ENCODE results near the gene STK17A. TPM values are rescaled to one million over a fixed set of nuclear protein-coding genes. Genes with fewer than 3 reads are reported as not detected.

Gene STK17A
- total and polyA plus RNA-seq, 2 of the 8 experiments (the other 6 are each of a cell fraction or from before 2014, with no cell fraction given) = 2.2 to 12.2 TPM

GRCh38 chr7:43562383-43562782, 20.5 kb upstream of the STK17A start:
- FAIRE-seq (no peak), DNase-seq (ENCODE audit: low read depth in 1 of 2, low spot score in 2 of 2) (no peak)
- H2BK15ac ChIP-seq (ENCODE audit: low read length) = no peak overlapping the region
- ChIA-PET CTCF (ENCODE audit: partially characterized antibody) (interaction anchor here (1.2 to 3.9 kb wide), 3 partner anchors 20 to 156 kb away, joined by 3 to 17 read pairs (median 3); partner anchors contain the start of gene STK17A), POLR2A (ENCODE audit: partially characterized antibody) (no interaction called here)
- H3K79me1 ChIP-seq (ENCODE audit: low read depth, low read length) = no peaks in the 10 kb centered on the region
- H2BK20ac ChIP-seq (ENCODE audit: low read length) = no peak overlapping the region
- H3K27me3 ChIP-seq (replicated peaks in 1 of 4; ENCODE audit: control insufficient read depth in 3 of 4, extremely low read depth in 1 of 4, insufficient read depth in 3 of 4, low read length in 3 of 4) = no peaks in the 10 kb centered on the region
- H4K91ac ChIP-seq (replicated peaks; ENCODE audit: insufficient read length, low read length) = no peak overlapping the region
- no peaks in the 10 kb centered on the region for H3K79me2 ChIP-seq (ENCODE audit: control insufficient read depth in 1 of 2, insufficient read depth in 2 of 2, low read length in 2 of 2)
- no peak overlapping the region for H3K27ac ChIP-seq (ENCODE audit: low read depth, low read length)
- H3K9ac ChIP-seq (replicated peaks in 1 of 4; ENCODE audit: extremely low read depth in 1 of 4, low read depth in 3 of 4, low read length in 3 of 4) = no peak overlapping the region
- no peaks in the 10 kb centered on the region for H4K20me1 ChIP-seq (replicated peaks in 1 of 2; ENCODE audit: control insufficient read depth in 1 of 2, insufficient read depth in 2 of 2, low read length in 2 of 2)
- H3K36me3 ChIP-seq (ENCODE audit: control insufficient read depth in 2 of 4, insufficient read depth in 4 of 4, low read length in 3 of 4) = no peaks in the 10 kb centered on the region
- 90% methylated on average over 3 of the region's 3 CpGs; no CpG with 5 or more reads in 1 of the 2 experiments for WGBS, 2 experiments (ENCODE audit: extremely low coverage in 1 of 2, insufficient coverage in 1 of 2, insufficient read length in 1 of 2, insufficient replicate concordance in 2 of 2, low coverage in 1 of 2, low lambda C conversion rate in 2 of 2, missing lambda C conversion rate in 1 of 2)
- no peak overlapping the region for H4K5ac ChIP-seq (ENCODE audit: insufficient read length, low read depth, low read length)
- no peaks in the 10 kb centered on the region for H3K23me2 ChIP-seq (ENCODE audit: low read depth, low read length)
- H3K4me2 ChIP-seq (ENCODE audit: insufficient read depth in 1 of 2, low read depth in 2 of 2, low read length in 2 of 2) = no peak overlapping the region
- no peak overlapping the region for H2AFZ ChIP-seq (ENCODE audit: low read length)
- H4K8ac ChIP-seq (ENCODE audit: extremely low read depth, insufficient read depth, low read length) = no peak overlapping the region
- no peak overlapping the region for H3K4ac ChIP-seq (replicated peaks; ENCODE audit: insufficient read length, low read depth, low read length)
- H3K9me3 ChIP-seq (ENCODE audit: insufficient read depth in 2 of 2, low read depth in 1 of 2, low read length in 1 of 2) = no peaks in the 10 kb centered on the region
- no peak overlapping the region for H2AK5ac ChIP-seq (ENCODE audit: low read depth, low read length)
- H3K4me3 ChIP-seq (ENCODE audit: extremely low read depth in 1 of 4, insufficient read depth in 2 of 4, low read depth in 3 of 4, low read length in 4 of 4) = no peak overlapping the region
- H3K4me1 ChIP-seq (replicated peaks in 1 of 4; ENCODE audit: control insufficient read depth in 3 of 4, insufficient read depth in 4 of 4, low read length in 3 of 4) = no peaks in the 10 kb centered on the region
- no peak overlapping the region for H3K18ac ChIP-seq (ENCODE audit: extremely low read depth, low read length)
- H3K23ac ChIP-seq (ENCODE audit: insufficient read length) = no peak overlapping the region
- H3K14ac ChIP-seq (ENCODE audit: insufficient read length) = no peak overlapping the region
- no peak overlapping the region for H2BK120ac ChIP-seq (replicated peaks; ENCODE audit: low read depth, low read length)
- H2BK12ac ChIP-seq (ENCODE audit: low read depth, low read length) = no peak overlapping the region
- H3K56ac ChIP-seq (replicated peaks; ENCODE audit: insufficient read length, low read depth, low read length) = no peak overlapping the region
- H2BK5ac ChIP-seq (ENCODE audit: low read depth, low read length) = no peak overlapping the region
- TF ChIP-seq SAP30 (IDR thresholded peaks at IDR 0.05; ENCODE audit: insufficient read depth, insufficient replicate concordance, low read length) (no peak), EGR1 (IDR thresholded peaks at IDR 0.05; ENCODE audit: borderline replicate concordance, low read depth, low read length) (no peak), POLR2AphosphoS5 (IDR thresholded peaks at IDR 0.05; ENCODE audit: low read depth, low read length) (no peak), POU5F1 (IDR thresholded peaks at IDR 0.05; ENCODE audit: low read depth, low read length) (no peak), TAF7 (optimal IDR thresholded peaks at IDR 0.05; ENCODE audit: borderline replicate concordance, low read depth, low read length) (no peak), FOSL1 (IDR thresholded peaks at IDR 0.05; ENCODE audit: insufficient read depth, low read depth, low read length) (no peak), ZNF274 (IDR thresholded peaks at IDR 0.05; ENCODE audit: borderline replicate concordance, extremely low read depth, low read length) (no peak), BACH1 (IDR thresholded peaks at IDR 0.05; ENCODE audit: low read length) (no peak), TEAD4 (IDR thresholded peaks at IDR 0.05; ENCODE audit: low read depth, low read length) (no peak), ATF2 (IDR thresholded peaks at IDR 0.05; ENCODE audit: low read length) (no peak), RBBP5 (IDR thresholded peaks at IDR 0.05; ENCODE audit: borderline replicate concordance, low read depth, low read length) (no peak), SUZ12 (IDR thresholded peaks at IDR 0.05; ENCODE audit: low read length) (no peak), CBX5 (IDR thresholded peaks at IDR 0.05; ENCODE audit: low read depth, low read length) (no peak), SIX5 (IDR thresholded peaks at IDR 0.05; ENCODE audit: low read depth, low read length) (no peak)
